Retinal pigment epithelial cell (primary cell): ENCODE results near the gene BCAR3.
A peak's percentile ranks its signal among the peaks of the same experiment; 100 is the strongest.

Experiments used
- DNase-seq: peaks from one replicate; pipeline ENCODE4 v3.0.0-alpha.2; 2010; ENCODE audit warnings: low read depth
- H3K4me3 ChIP-seq: 2 replicates; pipeline ENCODE4 v1.5.1; 2011; ENCODE audit warnings: mild to moderate bottlenecking, low read length, control low read depth, moderate library complexity
- CTCF ChIP-seq: conservative IDR thresholded peaks from 2 replicates; pipeline ENCODE4 v1.5.1; 2011; ENCODE audit warnings: low read depth, low read length, control low read depth, inconsistent platforms

The BCAR3 gene

GRCh38 chr1:93623436-93623835, 58.2 kb downstream of the BCAR3 start:
- no peak for TF ChIP-seq CTCF
- DNase-seq = no peak
- H3K4me3 ChIP-seq = no peak overlapping the region

- no peak overlapping the region for H3K4me3 ChIP-seq
- no peak for TF ChIP-seq CTCF
- no peak for DNase-seq
These were observed 60.4 kb downstream of the BCAR3 start for GRCh38 chr1:93621246-93621645.

- no peak for DNase-seq
- no peak overlapping the region for H3K4me3 ChIP-seq
- no peak for TF ChIP-seq CTCF
These were observed 60.8 kb downstream of the BCAR3 start for GRCh38 chr1:93620841-93621210.

GRCh38 chr1:93620172-93620840, 61.3 kb downstream of the BCAR3 start:
- TF ChIP-seq CTCF = no peak
- DNase-seq = no peak
- no peak overlapping the region for H3K4me3 ChIP-seq

- peak; percentile 26 for TF ChIP-seq CTCF
- H3K4me3 ChIP-seq = no peak overlapping the region
- no peak for DNase-seq
These were observed 62.0 kb downstream of the BCAR3 start for GRCh38 chr1:93619507-93620171.

GRCh38 chr1:93617670-93618499, 63.8 kb downstream of the BCAR3 start:
- no peak for DNase-seq
- TF ChIP-seq CTCF = no peak
- no peak overlapping the region for H3K4me3 ChIP-seq
